ENCODE data around the gene ZNF124.
"Not testable (repeated sequence)": the region's sequence is repeated elsewhere in the genome, so short reads cannot be mapped to it uniquely, and the experiment has no call there.

ZNF124 gene

GRCh38 chr1:247171875-247172563 is at the start of gene ZNF124:
ZNF124 (minus strand) TSS chr1:247172020; CDS start chr1:247171877, 143 bp downstream.
- not testable (repeated sequence) for DNase-seq

GRCh38 chr1:247220280-247220679 is 48.5 kb upstream of the ZNF124 start:
- not testable (repeated sequence) for DNase-seq

- DNase-seq: no peak
These were observed 46.4 kb upstream of the ZNF124 start for GRCh38 chr1:247218121-247218651.

GRCh38 chr1:247216261-247216660 is 44.4 kb upstream of the ZNF124 start:
- no peak for DNase-seq

GRCh38 chr1:247212627-247213617 is 41.1 kb upstream of the ZNF124 start:
- no peak for DNase-seq

- DNase-seq: no peak
These were observed 40.2 kb upstream of the ZNF124 start for GRCh38 chr1:247212012-247212411.

- no peak for DNase-seq
These were observed 39.5 kb upstream of the ZNF124 start for GRCh38 chr1:247211339-247211738.

GRCh38 chr1:247210376-247211117 is 38.7 kb upstream of the ZNF124 start:
- peak; percentile 97 for DNase-seq

GRCh38 chr1:247210062-247210375 is 38.2 kb upstream of the ZNF124 start:
- no peak for DNase-seq

- no peak for DNase-seq
These were observed 37.6 kb upstream of the ZNF124 start for GRCh38 chr1:247209396-247209795.

GRCh38 chr1:247204177-247204647 is 32.4 kb upstream of the ZNF124 start:
- DNase-seq: no peak

GRCh38 chr1:247198781-247199180 is 27.0 kb upstream of the ZNF124 start:
- DNase-seq: no peak

- DNase-seq: no peak
These were observed 22.1 kb upstream of the ZNF124 start for GRCh38 chr1:247193958-247194357.

- DNase-seq: no peak
These were observed 18.4 kb upstream of the ZNF124 start for GRCh38 chr1:247189981-247190798.

- DNase-seq: no peak
These were observed 13.8 kb upstream of the ZNF124 start for GRCh38 chr1:247185667-247186066.

GRCh38 chr1:247184254-247184653 is 12.4 kb upstream of the ZNF124 start:
- no peak for DNase-seq

GRCh38 chr1:247182994-247183393 is 11.2 kb upstream of the ZNF124 start:
- no peak for DNase-seq

- DNase-seq: no peak
These were observed 8.8 kb upstream of the ZNF124 start for GRCh38 chr1:247180581-247180980.

- no peak for DNase-seq
These were observed 5.9 kb upstream of the ZNF124 start for GRCh38 chr1:247177755-247178154.

- no peak for DNase-seq
These were observed 3.6 kb upstream of the ZNF124 start for GRCh38 chr1:247175458-247175857.

GRCh38 chr1:247173431-247173830 is 1.6 kb upstream of the ZNF124 start:
- no peak for DNase-seq

GRCh38 chr1:247172996-247173395 is 1.2 kb upstream of the ZNF124 start:
- DNase-seq: no peak
